HG02759 (cell line): Measurements from ENCODE around the gene ADAMTSL3.
"Not testable (repeated sequence)": the region's sequence is repeated elsewhere in the genome, so short reads cannot be mapped to it uniquely, and the experiment has no call there.

Experiments
- ATAC-seq: cut with Tn5 transposase; IDR thresholded peaks from one replicate; pipeline ENCODE4 v1.9.1; 2021; ENCODE audit warnings: mild to moderate bottlenecking, moderate library complexity; ENCODE audit not compliant: unreplicated experiment

ADAMTSL3 gene

DNA sequence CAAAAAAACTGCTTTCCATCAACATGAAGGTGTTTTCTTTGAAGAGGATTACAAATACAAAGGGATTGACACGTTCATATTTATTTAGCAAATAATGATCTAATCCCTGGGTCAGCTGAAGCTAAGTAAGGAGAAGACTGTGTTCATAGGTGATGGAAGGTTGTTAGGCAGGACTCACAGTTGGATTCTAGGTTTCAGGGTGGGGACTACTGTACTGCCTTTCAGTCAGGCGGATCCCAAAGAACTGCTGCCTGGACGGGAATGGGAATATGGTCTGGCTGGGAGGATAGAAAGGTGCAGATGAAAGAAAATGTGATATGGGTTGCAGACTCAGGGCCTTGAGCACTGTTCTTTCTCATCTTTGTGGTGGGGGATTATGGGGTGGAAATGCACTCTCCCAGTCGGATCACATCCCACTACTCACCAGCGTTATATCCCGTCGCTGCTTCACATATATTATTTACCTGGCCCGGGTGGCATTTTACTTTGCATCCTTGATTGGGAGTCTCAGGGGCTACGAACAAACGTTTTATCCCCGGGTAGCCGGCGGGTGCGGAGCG is 425.5 kb downstream of the ADAMTSL3 start:
- not testable (repeated sequence) for ATAC-seq

GRCh38 chr15:84079885-84080777 is 426.2 kb downstream of the ADAMTSL3 start:
- ATAC-seq, result peak; percentile 95

DNA sequence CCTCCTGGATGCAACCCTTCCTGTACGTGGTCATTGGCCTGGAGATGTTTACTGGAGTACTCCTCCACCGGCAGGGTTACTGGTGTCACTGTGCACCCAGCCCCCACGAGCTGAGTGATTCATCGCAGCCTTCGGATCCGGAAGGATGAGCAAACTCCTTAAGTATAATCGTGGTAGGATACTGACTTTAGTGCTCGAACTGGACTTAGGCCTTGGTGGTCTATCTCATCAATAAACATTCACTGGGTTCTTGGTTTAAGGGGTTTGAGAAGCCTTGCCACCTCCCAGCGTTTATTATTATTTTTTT is 426.8 kb downstream of the ADAMTSL3 start:
- not testable (repeated sequence) for ATAC-seq

- ATAC-seq, result no peak
Observed at GRCh38 chr15:84081391-84082168, 427.7 kb downstream of the ADAMTSL3 start.

DNA sequence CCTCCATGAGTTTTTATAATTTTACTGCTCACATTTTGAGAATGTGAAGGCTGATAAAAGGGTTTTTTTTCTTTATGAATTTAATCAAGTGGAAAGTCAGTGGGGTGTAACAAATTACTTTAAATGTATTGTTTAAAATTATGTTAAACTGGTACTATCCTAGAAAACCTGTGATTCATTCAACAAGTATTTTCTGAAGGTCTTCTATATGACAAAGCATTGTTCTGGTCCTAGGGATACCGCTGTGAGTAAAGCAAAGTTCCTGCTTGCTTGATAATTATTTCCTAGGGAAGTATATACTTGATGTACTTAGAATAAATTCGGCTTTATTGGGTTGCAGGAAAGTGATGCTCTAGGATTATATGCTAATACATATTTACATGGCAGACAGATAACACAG is 428.8 kb downstream of the ADAMTSL3 start:
- ATAC-seq, result no peak

GRCh38 chr15:84086071-84086470 is 432.1 kb downstream of the ADAMTSL3 start:
- ATAC-seq, result not testable (repeated sequence)
